GM18505 (cell line): Measurements from ENCODE around the gene RERG.

Experiments used
- ATAC-seq: cut with Tn5 transposase; IDR thresholded peaks from one replicate; pipeline ENCODE4 v1.9.1; 2021; ENCODE audit not compliant: unreplicated experiment
- POLR2A ChIP-seq: IDR thresholded peaks from 4 replicates; pipeline ENCODE4 v1.6.1; 2011; ENCODE audit warnings: borderline replicate concordance; ENCODE audit not compliant: insufficient read depth, insufficient read length; ENCODE audit errors: extremely low read depth

The RERG gene

DNA sequence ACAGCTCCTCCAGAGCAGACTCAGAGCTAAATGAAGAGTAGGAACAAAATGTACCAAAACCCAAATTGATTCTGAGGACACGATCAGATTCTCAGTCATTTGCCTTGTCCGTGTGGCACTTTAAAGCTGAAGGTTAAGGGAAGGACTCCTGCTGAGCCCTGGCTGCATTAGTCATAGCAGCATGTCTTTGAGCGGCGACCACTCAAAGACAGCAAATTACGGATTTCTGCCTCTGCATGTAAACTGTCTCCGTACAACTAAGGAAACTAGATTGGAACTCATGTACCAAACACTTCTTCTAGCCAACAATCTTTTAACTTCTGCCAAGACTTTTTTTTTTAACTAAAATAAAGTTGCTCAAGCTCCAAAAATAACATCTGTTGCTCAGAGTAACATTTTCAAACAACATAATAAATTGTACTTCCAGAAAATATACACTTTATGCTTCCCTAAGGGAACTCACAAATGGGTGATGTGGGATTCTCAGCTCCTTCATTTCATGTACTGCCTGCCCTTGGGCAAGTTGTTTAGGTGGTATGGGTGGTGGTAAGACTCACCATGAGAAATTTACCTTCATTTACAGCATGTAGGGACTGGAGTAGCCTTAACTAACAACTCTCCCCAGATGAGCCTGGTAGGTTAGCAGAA, 56.1 kb downstream of the RERG start:
- no peak for ATAC-seq
- TF ChIP-seq POLR2A: no peak

DNA sequence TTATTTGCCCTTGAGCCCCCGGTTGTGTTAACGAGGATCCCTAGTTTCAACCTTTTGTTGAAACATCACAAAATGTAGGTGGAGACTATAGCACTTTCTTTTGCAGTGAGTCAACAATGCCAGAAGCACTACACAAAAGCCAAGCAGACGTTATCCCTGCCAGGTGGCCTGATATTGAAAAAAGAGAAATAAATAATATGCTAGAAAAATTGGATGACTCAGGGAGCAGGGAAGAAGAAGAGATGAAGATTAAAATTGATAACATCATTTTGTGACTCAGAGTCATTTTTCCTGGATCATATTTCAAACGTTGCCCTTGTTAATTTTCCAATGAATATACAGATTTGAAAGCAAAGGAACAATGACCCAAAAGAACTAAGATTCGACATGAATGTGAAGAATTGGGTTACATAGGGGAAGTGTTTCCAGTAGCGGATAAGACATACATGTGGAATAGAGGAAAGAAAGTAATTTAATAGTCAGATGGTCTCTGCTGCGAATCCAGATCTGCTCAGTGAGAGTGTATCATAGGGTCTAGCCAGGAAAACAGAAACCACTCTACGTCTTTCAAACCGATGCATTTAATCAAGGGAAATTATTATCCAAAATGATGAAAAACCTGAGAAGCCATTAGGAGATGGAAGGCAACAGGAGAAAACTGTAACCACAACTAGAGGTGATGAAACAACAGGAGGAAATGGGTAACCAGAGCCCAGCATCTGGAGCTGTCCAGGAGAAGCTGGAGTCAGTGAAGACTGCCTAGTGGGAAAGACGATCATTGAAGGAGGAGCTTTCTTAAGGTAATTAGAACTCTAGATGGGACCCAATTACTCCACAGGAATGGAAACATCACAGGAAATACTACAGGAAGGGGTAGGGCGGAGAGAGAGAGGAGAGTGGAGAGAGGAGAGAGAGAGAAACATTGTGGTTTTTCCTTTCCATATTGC, 57.9 kb downstream of the RERG start:
- no peak for ATAC-seq
- no peak for TF ChIP-seq POLR2A

DNA sequence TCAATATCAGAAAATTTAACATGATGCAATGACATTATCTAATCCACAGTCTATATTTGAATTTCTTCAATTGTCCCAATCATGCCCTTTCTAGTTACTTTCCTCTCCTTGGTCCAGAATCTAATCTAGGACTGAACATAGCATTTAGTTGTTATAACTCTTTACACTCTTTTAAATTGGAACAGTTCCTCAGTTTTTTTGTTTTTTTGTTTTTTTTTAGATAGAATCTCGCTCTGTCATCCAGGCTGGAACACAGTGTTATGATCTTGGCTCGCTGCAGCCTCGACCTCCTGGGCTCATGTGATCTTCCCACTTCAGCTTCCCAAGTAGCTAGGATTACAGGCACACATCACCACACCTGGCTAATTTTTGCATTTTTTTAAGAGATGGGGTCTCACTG, 63.1 kb downstream of the RERG start:
- no peak for TF ChIP-seq POLR2A
- no peak for ATAC-seq

DNA sequence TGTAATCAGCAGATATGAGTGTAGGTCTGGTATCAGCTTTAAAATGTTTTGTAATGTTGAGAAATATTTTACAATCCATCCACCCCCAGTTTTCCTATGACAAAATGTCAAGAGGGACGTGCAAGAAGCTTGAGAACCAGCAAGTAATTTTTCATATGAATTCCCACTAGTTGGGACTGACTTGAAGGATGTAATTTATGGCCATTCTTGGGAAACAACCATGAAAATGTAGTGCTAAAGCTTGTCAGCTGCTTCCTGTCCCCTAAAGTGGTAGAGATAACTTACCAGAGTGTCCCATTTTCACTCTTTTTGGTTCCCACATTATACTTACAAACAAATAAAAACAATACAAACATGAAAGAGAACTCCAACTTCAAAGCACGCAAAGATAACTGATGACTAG, 63.9 kb downstream of the RERG start:
- TF ChIP-seq POLR2A: no peak
- ATAC-seq: no peak

DNA sequence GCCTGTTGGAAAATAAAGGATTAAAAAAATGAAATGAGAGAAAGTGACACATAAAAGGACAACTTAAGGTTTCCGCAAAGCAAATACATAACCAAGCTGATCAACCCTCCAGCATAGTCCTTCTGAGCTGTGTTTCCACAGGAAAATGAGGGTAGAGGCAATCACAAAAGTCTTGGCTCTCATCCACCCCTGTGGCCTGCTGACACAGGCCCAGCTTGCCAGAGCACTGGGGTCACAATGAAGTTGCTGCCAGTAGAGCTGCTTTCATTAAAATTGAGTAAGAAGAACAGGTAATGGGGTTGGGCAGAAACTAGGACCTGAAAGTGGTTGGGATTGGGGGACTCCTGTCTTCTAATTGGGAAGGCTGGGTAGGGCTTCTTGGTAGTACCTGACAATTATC, 65.9 kb downstream of the RERG start:
- no peak for TF ChIP-seq POLR2A
- no peak for ATAC-seq

DNA sequence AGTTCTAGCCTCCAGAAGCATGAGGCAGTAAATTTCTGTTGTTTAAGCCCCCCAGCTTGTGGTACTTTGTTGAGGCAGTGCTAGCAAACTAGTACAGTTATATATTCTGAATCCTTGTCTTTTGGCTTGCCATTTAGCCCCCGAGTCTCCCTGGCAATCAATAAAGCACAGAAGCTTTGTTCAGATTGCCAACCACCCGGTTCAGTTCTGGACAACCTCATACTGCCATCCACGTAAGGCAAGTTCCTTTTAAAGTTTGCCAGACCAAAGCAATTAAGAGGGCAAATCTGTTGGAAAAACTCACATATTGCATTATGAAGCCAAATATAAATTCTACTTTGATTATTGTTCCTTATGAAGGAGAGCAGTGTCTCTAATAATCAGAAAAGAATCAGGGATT, 67.1 kb downstream of the RERG start:
- TF ChIP-seq POLR2A: no peak
- ATAC-seq: no peak

DNA sequence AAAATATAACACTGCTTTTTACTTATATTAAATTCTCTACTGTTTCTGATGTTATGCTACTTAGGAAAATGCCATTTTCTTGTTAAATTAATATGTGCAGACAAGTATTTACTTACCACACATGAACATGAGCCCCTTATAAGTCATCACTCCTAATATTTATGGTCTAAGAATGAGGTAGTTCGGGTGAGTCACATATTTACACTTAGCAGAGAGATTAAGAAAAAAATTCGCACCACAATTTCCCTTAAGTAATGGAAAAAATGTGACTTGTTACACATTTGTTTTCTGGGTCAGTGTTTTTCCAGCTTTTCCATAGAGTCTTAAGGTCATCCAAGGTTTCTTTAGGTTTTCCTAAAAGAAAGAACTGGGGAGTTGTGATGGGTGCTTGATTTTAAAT, 68.3 kb downstream of the RERG start:
- TF ChIP-seq POLR2A: no peak
- no peak for ATAC-seq

DNA sequence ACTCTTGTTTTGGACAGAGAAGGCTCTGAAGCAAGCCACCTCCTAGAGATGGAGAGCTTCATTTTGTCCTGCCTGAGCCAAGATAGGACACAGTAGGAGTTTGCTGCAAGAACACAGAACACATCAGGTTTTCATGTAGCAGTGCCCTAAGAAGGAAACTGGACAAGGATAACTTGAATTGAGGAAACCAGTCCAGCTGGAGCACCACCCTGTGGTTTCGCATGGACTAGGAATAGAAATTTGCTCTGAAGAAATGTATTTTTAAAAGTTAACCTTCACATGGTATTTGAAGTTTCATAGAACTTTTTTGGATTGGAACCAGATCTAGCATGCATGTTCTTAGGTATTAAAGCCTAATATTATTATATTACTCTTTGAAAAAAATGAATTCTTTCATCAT, 68.8 kb downstream of the RERG start:
- ATAC-seq: no peak
- TF ChIP-seq POLR2A: no peak

DNA sequence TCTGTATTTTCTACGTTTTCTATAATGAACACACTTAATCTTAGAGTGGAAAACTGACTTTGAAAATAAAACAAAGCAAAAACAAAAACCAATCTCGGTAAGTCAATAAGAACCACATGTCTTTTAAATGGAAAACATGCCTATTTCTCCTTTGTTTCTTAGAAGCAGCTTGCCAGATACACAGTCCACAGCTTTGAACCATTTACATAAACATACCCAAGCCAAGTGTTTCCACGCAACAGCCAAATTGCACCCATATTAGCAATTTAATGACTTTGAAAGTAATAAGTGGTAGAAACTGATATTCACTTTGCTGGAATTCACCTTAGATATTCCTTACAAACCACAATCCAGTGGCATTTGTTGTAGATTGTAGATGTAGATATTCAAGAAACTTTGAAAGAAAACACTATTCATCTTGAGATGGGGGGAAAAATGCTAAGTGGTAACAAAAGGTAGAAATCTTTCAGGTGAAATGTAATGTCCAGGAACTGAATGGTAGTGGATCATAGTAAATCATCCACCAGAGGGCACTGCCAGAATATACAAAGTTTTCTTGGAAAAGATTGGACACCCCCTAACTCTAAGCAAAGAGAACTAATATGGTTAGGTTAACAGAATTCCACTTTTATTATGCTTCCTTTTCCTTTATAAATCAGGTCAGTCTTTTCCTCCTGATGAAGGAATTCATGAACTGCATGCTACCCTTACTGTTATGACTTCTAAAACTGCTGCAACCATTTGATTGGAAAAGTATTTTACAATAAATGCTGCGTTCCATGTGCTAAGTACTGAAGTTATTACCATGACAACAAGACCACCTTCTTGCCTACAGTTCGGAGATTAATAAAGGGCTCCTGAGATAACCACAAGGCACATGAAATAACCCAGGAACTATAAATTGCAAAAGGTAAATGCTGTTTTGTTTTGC, 69.8 kb downstream of the RERG start:
- no peak for TF ChIP-seq POLR2A
- no peak for ATAC-seq

DNA sequence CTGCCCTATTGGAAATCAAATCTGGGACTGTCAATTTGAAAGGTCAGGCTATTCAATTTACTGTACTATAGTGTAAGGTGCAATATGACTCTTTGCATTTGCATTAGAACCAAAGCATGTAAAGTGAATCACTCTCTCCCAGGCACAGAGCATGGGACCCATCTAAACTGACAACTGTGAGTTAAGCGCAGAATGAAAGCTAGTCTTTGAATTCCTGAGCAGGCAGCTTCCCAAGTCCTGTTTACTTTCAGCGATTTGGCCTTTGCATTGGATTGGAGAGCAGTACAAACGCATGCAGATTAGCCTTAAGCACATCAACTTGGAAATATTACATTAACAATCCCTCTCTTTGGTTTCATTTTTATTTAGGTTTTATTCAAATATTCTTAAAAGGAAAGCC, 74.6 kb downstream of the RERG start:
- ATAC-seq: no peak
- TF ChIP-seq POLR2A: no peak

DNA sequence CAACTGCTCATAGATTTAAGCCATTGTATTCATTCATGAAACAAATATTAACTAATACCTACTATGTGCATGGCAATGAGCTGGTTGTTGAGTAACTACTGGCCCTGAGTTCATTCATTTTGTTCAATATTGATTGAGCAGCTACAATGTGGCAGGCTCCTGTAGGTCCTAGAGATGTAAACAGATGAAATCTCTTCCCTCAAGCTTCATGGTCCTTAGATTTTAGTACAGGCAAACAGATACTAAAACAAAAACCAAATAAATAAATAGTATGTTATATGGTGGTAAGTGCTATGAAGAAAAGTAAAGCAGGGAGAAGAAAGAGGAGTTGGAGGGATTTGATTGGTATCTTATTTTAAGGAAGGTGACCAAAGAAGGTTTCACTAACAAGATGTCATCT, 77.8 kb downstream of the RERG start:
- no peak for TF ChIP-seq POLR2A
- ATAC-seq: no peak

DNA sequence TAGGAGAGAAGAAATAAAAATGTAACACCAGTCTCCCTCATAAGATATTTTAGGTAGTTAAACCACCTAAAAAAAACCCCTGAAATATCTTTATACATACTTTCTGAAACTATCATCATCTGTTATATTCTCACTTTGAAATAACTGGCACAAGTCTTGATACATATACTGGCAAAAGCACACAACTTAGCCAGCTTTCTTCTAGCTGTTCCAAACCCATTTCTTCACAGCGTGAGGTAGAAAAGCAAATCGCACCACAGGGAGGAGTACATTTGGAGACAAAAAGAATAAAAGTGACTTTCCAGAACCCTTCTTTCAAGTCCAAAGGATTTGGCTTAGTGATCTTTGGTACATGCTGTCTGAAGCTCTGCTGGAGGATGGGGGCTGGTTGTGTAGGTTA, 78.5 kb downstream of the RERG start:
- ATAC-seq: no peak
- TF ChIP-seq POLR2A: no peak

DNA sequence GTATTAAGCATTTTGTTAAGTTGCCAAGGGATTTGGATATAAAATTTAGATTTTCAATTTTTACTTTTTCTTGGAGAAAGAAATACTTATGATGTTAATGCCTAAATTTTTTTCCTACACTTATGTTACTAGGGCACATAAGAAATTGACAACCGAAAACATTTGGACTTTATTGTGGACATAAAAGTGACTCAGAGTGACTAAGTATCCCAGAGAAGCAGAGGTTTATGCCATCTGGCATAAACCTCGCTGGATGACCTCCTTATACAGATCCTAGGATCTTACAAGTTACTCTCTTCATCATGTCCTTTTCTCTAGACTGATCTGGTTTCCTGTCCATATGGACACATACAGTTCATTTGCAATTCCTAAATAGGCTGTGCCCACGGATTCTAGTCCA, 89.8 kb downstream of the RERG start:
- no peak for TF ChIP-seq POLR2A
- ATAC-seq: no peak

DNA sequence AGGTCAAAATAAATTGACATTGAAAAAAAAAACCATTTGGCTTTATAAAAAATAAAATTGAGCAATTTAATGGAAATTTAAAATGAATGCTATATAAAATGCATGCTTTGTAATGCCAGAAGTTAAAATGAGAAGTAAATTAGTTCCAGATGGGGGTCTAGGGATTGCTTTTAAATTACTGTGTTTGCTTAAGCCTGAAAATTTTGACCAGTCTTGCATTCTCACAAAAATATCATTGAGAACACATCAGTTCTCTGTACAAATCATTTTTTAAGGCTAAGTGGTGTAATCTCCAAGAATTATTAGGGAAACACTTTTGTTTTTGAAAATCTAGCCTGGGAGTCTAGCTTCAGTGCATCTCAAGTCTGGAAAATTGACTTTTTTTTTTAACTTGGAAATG, 90.7 kb downstream of the RERG start:
- ATAC-seq: no peak
- no peak for TF ChIP-seq POLR2A

DNA sequence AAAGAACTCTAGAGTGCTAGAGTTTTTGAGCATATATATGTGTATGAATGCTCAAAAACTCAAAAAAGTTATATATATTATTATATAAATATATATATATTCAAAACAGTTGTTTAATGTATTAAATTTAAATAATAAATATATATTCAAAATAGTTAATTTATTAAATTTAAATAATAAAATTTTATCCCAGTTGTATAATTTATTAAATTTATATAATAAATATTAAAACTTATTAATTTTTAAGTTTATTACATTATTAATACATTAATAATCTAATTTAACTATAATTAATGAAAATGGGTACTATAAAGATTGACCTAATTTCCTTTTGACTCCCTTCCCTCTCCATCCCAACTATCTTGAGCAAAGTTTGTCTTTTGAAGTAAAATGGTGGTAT, 97.8 kb downstream of the RERG start:
- ATAC-seq: no peak
- TF ChIP-seq POLR2A: no peak
